HG03175 (cell line): ENCODE results near the gene TARBP1.
A peak's percentile ranks its signal among the peaks of the same experiment; 100 is the strongest.

Experiments used
- ATAC-seq: cut with Tn5 transposase; IDR thresholded peaks from one replicate; pipeline ENCODE4 v1.9.1; 2021; ENCODE audit warnings: mild to moderate bottlenecking, moderate library complexity; ENCODE audit not compliant: unreplicated experiment

The TARBP1 gene

GRCh38 chr1:234488054-234489006 lies 9.4 kb upstream of the TARBP1 start:
- ATAC-seq: no peak

DNA sequence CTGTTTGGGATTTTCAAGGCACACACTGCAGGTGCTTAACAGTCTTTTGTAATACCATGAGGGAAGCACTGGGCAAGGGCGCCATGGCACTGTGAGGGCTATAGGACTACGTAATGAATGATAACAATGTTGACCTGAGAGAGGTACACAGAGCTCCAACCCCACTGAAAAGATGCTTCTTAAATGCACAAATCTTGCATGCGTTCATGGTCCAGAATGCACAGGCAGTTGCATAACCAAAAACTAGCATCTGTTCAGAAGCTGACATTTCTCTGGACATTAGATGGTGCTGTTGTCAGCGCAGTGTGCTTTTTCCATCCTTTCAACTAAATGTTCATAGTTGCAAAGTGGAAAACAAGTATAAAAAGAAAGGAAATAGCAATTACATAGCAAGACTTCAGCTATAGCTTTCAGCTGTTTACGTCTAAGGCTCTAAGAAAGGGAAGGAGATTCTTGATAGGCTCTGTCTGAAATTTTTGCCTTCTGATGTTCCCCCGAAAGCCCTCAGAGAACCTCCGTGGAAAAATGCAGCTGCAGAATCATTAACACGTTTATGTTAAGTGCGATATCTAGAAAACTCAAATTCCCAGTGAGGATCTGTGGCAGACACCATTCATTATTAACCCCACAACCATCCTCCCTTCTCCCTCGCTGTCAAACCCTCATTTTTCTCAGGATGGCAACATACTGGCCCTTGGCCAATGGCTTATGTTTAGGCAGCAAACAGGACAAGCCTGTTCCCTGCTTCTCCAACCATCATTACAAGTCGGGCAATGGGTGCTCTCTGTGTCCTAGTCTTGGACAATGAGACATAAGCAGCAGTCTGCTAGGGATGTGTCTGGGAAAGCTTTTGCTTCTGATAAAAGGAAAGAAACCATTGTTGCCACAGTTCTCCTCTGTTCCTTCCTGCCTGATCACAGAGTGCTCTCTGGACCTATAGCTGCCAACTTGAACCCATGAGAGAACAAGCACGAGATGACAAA lies 8.2 kb upstream of the TARBP1 start:
- no peak for ATAC-seq

DNA sequence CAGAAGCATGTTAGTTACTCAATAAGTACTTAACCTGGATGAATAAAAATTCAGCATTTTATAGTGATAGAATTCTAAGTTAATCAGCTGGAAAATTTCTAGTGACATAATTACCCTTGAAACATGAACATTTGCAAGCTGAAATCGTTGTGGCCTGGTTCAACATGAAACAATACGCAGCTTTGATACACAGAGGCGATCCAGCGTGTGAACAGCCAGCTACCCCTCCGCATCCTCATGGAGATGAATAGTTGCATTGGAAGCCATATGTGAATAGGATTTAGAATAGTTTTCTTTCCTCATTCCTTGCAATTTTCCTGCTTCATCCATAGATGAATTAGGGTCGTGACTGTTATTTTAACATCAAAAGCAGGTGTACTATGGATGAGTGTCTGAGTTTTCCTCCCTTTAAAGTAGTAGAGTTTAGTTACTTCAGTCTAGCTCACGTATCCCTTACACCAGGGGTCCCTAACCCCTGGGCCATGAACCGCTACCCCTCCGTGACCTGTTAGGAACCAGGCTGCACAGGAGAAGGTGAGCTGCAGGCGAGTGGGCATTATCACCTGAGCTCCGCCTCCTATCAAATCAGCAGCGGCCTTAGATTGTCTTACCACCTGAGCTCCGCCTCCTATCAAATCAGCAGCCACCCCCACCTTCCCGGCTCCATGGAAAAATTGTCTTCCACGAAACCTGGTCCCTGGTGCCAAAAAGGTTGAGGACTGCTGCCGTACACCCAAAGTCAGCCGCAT lies 6.2 kb upstream of the TARBP1 start:
- ATAC-seq: no peak

DNA sequence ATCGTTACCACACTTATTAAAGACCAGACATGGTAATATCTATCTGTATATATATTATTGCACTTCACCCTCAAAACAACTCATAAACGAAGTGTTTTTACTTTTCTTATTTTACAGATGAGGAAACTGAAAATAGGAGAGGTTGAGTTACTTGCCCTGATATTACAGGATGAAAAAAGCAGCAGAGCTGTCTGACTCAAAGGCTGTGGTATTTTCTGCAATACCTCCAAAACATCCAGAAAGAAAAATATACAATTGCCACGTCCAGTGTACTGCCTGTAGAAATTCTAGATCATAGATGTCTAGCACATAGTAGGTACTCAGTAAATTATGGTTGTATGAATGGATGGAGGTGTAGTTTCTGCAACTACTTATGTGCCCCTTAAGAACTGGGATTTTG lies 5.2 kb upstream of the TARBP1 start:
- ATAC-seq: no peak

GRCh38 chr1:234481771-234482170 lies 2.8 kb upstream of the TARBP1 start:
- ATAC-seq: no peak

GRCh38 chr1:234479866-234480265 lies 887 bp upstream of the TARBP1 start:
- ATAC-seq: no peak

DNA sequence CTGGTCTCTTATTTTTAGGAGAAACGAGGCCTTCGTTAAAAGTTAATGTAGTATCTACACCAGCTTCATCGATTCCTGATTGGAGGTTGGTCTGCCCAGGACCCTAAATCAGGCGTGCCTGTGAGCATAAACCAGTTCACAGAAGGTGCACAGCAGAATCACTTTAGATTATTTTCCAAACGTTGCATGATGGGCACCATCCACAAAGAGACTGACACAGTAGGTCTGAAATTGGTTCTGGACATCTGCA lies 256 bp upstream of the TARBP1 start:
- no peak for ATAC-seq

GRCh38 chr1:234478152-234478480 lies 863 bp downstream of the TARBP1 start:
- ATAC-seq: peak; percentile 70

- no peak for ATAC-seq
Observed at GRCh38 chr1:234477386-234478151, 1.4 kb downstream of the TARBP1 start.

DNA sequence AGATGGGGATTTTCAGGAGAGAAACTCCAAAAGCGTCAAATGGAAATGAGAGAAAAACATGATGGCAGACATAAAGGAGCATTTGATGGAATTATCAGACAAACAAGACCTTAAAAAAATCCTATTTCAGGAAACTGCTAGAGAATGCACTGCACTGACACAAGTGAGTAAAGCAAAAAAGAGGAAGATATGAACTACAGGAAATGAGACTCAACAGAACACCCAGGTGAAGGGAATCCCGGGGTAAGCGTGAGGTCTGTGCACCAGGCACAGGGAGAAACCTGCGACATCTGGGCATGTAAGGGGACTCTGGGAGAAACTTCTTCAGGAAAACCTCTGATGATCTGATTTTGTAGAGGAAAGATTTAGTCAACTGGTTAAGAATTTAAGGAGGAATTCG lies 2.8 kb downstream of the TARBP1 start:
- ATAC-seq: no peak

DNA sequence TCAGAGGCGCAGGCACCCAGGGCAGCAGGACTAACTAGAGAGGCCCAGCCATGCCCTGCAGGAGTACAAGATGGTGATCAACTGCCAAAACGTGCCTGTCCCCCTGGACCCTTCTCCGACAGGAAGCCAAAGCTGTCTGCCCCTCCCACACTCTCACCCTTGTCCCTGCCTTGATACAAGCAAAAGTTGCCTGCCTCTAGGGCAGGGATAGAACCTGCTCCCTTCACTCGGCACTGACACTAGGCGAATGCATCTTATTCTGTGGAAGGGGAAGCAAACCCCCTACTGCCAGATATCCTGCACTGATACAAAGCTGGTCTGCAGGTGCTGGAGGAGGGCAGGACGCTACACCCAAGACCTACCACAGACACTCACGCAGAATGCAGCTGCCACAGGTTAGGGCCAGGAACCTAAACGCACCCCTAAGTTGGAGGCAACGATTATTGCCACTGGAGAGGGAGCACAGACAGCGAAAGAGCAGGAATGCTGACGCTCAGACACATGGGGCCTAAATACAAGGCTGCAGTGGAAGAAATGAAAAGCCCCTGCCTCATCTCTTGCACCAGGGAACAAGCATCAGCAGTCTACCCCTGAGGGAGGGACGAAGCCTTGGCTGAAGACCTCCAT lies 3.7 kb downstream of the TARBP1 start:
- ATAC-seq: no peak

- no peak for ATAC-seq
Observed at GRCh38 chr1:234474375-234474774, 4.6 kb downstream of the TARBP1 start.

GRCh38 chr1:234473118-234473517 lies 5.9 kb downstream of the TARBP1 start:
- no peak for ATAC-seq

DNA sequence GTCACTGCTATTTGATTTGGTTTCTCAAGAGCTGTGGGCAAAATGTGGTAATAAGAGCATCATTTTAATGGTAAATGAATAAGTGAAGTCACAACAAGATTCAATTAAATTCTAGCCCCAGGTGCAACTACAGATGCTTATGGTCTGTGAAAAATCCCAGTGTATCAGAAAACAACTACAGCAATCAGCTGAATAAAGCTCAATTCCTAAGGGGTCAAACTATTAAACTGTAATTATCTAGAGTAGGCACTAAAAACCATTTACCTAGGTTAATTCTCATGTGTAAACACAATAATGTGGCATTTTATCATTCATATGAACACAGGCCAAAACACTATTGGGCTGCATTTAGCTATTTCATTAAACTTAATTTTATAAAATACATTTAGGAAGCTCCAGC lies 9.6 kb downstream of the TARBP1 start:
- no peak for ATAC-seq

DNA sequence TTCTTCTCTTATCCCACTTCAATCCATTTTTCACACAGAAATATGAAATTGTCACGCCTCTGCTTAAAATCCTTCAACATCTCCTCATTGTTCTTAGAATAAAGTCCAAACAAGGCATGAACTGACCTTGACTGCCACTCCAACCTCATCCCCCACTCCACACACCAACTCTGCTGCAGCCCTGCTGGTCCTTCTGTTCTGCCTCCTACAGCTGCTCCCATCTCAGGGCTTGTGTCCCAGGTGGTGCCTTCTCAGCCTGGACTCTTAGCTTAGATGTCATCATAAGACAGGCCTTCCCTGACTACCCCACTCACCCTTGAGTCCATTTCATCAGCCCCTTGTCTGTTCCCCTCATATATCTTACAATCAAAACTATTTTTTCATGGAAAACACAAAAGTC lies 10.4 kb downstream of the TARBP1 start:
- ATAC-seq: no peak

- ATAC-seq: no peak
Observed at GRCh38 chr1:234467821-234468220, 11.2 kb downstream of the TARBP1 start.

DNA sequence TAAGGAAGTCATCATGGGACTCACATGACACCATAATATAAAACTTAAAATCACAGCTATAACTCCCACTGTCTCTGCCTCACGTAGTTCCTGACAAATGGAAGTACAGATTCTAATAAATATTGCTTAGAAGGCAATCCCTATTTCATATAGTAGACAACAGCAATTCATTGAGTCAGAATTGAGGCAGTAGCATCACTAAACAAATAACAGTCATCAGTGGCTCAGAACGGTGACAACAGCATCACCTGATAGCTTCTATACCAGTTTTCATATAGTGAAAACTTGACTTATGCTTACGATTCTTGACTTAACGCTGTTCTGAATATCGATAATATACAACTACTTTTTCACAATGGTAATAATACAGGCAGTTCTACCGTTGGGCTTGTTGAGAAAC lies 12.0 kb downstream of the TARBP1 start:
- no peak for ATAC-seq

GRCh38 chr1:234463749-234464148 lies 15.2 kb downstream of the TARBP1 start:
- no peak for ATAC-seq

DNA sequence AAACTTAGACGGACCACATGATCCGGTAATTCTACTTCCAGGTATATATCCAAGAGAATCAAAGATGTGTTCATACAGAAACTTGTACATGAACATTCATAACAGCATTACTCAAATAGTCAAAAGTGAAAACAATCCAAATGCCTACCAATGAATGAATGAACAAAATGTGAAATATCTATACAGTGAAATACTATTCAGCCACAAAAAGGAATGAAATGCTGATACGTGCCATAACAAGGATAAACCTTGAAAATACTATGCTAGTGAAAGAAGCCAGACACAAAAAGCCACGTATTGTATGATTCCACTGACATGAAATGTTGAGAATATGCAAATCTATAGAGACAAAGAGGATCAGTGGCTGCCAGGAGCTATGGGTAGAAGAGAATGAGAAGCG lies 18.3 kb downstream of the TARBP1 start:
- no peak for ATAC-seq

- no peak for ATAC-seq
Observed at GRCh38 chr1:234458352-234459017, 20.5 kb downstream of the TARBP1 start.
